ENCODE measurements around the gene RPS26.

DNA sequence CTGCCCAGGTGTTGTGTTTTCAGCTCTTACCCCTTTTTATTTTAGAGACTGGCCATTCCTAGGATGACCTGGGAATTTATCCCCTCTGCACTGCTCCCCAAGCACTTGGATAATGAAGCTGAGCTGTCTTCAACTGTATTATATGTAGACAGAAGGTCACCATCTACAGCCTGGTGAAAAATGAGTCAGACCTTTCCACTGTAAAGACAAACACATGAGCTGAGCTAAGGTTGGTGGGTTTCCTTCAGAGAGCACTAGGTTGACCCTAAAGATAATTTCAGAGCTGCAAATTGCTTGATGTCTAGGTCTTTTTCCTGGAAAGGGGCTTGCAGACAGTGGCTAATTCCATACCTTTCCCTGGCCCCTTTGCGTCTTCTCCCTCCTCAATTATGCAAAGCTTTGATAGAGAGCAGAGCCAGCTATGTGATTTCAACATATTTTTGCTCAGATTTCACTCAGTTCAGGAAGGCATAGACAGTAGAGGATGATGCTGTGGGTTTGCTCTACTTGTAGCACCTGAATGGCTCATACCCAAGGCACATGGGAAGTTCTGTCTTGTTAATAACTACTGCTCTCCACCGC, 30.1 kb upstream of the RPS26 start:
- TF ChIP-seq, protein P1, sequence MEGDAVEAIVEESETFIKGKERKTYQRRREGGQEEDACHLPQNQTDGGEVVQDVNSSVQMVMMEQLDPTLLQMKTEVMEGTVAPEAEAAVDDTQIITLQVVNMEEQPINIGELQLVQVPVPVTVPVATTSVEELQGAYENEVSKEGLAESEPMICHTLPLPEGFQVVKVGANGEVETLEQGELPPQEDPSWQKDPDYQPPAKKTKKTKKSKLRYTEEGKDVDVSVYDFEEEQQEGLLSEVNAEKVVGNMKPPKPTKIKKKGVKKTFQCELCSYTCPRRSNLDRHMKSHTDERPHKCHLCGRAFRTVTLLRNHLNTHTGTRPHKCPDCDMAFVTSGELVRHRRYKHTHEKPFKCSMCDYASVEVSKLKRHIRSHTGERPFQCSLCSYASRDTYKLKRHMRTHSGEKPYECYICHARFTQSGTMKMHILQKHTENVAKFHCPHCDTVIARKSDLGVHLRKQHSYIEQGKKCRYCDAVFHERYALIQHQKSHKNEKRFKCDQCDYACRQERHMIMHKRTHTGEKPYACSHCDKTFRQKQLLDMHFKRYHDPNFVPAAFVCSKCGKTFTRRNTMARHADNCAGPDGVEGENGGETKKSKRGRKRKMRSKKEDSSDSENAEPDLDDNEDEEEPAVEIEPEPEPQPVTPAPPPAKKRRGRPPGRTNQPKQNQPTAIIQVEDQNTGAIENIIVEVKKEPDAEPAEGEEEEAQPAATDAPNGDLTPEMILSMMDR (IDR thresholded peaks at IDR 0.05) = no peak
- TF ChIP-seq POLR2A (IDR thresholded peaks at IDR 0.05; ENCODE audit: low read depth) = no peak

Measured in esophagus muscularis mucosa (tissue), 3 donors.